HG03064 (cell line): Measurements from ENCODE around the gene UGT1A1.

Experiments used
- ATAC-seq: cut with Tn5 transposase; IDR thresholded peaks from one replicate; pipeline ENCODE4 v1.9.1; 2021; ENCODE audit warnings: low read depth; ENCODE audit not compliant: unreplicated experiment

UGT1A1 gene

DNA sequence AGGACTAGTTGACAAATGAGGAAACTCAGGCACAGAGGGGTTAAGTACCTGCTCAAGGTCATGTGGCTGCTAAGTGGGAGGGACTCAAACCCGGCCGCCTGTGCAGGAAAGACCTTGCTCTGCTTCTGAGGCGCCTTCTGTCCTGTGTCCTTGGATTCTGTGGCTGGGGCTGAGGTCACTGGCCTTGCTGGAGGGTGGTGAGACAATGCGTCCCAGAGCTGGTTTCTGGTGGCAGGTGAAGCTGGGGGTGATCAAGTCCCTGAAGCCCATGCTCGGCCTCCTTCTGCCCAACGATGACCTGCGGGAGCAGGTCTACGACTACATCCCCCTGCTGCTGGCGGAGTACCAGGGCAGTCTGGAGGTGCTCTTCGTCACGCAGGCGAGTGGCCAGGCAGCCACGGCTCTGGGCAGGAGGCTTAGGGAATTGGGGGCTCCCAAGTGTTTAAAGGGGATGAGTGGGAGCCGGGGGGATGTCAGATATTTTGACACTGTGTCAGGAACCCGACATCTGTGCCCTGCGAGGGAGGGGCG, 34.1 kb downstream of the UGT1A1 start:
- ATAC-seq = no peak

- no peak for ATAC-seq
Measured at GRCh38 chr2:233795735-233796171, 35.7 kb downstream of the UGT1A1 start.

DNA sequence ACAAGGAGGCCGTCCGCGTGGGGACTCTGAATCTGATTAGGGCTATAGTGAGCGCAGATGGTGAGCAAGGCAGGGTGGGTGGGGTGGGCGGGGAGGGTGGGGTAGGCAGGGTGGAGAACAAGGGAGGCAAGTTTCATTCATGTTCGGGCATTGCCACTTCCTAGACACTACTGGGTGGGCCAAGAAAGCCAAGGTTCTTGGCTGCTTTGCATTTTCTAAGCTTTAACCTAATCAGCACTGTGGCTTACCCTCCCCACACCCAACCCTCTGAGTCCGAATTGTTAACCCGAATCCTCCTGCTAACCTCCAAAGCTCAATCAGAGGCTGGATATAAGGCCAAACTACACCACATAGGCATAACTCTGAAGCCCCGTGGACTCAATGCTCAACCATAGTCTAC, 36.2 kb downstream of the UGT1A1 start:
- ATAC-seq = no peak

- no peak for ATAC-seq
Measured at GRCh38 chr2:233798335-233799086, 38.4 kb downstream of the UGT1A1 start.

- no peak for ATAC-seq
Measured at GRCh38 chr2:233799087-233799665, 39.1 kb downstream of the UGT1A1 start.

DNA sequence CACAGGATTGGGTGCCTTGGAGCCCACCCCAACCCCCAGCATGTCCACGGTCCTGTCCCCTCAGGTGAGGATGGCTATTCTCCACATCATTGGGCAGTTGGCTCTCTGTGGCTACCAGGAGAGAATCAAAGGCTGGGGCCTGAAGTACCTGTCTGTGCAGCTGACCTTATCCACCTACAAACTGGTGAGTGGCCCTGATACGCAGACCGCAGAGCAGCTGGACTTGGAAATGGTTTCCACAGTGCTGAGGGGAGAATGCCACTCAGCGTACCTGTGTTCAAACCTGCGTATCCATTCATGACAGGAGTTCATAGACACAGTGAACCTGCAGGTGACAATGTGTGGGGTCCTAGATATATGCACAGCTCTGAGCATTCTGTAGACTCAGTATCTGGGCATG, 39.6 kb downstream of the UGT1A1 start:
- no peak for ATAC-seq

DNA sequence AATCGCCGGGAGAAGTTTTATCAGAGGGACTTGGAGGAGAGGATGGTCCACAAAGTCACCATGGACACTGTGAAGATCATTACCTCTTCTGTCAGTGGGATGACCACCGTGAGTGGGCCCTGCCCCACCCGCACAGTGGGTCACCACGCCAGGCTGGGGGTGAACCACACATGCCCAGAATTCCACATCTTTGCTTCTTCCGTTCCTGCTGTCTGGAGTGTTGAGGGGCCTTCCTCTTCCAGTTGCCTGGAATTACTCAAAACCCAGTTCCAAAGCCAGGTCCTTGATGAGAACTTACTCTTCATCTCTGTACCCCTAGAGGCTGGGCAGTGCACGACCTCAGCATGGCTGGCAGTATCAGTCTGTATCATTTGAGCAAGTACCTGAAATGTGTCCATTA, 40.1 kb downstream of the UGT1A1 start:
- no peak for ATAC-seq

GRCh38 chr2:233801357-233802131, 41.5 kb downstream of the UGT1A1 start:
- no peak for ATAC-seq

DNA sequence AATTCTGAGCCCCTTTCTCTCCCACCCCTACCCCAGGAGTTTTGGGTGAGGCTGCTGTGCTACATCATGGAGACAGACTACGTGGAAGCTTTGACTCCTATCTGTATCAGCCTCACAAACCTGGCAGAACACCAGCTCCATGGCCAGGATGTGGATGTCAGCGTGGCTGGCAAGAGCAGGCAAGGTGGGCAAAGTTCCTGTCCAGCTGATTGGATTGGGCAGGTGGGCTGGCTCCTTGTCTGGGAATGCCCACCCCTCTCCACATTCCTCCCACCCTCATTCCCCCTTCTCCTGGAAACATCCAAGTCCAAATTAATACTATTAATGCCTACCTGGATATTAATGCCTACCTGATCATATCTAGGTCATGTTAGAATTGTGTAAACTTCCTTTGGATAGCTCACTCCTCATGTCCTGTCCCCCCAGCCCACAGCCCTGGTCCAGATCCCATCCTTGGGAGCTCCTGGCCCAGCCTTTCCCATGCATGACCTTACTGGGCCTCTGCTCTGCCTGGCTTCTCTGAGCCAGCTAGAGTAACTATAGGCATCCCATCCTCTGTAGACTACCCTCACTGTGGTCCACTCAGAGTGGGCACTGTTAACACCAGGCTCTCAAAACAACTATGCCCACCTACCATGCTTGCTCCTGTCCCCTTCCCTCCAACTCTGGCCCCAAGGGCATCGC, 42.2 kb downstream of the UGT1A1 start:
- ATAC-seq = no peak

DNA sequence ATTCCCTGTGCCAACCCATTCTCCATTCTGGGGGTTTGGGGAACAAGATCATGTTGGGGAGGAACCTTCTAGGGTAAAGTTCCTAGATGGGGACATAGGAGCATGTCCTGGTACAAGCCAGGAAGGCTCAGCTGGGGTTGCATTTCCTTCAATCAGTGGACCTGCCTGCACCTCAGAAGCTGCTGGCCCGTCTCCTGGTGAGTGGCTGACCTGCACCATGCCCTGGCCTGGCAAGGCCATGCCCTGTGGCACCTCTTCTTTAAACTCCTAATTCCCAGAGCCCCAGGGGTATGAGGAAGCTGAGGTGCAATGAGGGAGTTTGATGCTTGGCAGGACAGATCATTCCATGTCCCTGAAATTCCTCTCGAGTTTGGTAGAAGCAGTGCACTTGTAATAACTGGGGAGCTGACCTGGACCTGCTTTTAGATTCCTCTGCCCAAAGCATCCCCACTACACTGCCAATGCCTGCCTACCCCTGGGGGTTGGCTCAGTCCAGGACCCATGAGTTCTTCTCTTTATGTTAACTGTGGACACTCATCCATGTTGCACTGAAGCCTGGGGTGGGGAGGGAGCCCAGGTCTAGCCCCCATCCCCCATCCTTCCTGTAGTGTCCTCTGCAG, 43.3 kb downstream of the UGT1A1 start:
- ATAC-seq = no peak

- no peak for ATAC-seq
Measured at GRCh38 chr2:233803994-233804393, 43.9 kb downstream of the UGT1A1 start.

- ATAC-seq = no peak
Measured at GRCh38 chr2:233807215-233807865, 47.3 kb downstream of the UGT1A1 start.

GRCh38 chr2:233807966-233808935, 48.2 kb downstream of the UGT1A1 start:
- ATAC-seq = no peak

DNA sequence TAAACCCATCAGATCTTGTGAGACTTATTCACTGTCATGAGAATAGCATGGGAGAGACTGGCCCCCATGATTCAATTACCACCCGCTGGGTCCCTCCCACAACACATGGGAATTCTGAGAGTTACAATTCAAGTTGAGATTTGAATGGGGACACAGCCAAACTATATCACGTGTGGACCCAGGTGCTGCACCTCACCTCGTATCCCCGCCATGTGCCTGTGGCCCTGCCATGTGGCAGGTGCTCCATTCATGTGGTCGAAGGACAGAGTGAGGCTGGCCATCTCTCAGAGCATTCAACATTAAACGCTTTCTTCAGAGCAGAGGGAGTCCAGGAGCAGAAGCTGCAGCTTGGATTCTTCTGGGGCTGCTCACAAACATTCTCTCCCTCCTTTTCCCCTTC, 50.3 kb downstream of the UGT1A1 start:
- ATAC-seq = no peak

DNA sequence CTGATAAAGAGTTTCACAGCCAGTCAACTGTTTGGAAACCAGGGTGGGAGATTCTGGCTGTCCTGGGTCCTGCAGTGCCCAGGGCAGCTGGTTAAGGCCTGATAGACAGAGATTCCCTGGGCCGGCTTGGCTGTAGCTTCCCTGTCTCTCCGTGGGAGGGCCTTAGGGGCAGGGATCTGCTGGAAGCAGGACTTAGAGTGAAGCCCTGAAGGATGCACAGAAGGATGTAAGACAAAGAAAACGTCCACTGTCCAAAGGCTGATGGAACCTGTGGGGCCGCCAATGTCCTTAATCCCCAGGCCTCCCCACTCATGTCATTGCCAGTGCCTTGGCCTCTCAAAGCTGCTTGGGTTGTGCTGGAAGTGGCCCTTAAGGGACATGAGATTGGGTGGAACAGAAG, 51.0 kb downstream of the UGT1A1 start:
- ATAC-seq = no peak

GRCh38 chr2:233811732-233812131, 51.7 kb downstream of the UGT1A1 start:
- ATAC-seq = no peak

DNA sequence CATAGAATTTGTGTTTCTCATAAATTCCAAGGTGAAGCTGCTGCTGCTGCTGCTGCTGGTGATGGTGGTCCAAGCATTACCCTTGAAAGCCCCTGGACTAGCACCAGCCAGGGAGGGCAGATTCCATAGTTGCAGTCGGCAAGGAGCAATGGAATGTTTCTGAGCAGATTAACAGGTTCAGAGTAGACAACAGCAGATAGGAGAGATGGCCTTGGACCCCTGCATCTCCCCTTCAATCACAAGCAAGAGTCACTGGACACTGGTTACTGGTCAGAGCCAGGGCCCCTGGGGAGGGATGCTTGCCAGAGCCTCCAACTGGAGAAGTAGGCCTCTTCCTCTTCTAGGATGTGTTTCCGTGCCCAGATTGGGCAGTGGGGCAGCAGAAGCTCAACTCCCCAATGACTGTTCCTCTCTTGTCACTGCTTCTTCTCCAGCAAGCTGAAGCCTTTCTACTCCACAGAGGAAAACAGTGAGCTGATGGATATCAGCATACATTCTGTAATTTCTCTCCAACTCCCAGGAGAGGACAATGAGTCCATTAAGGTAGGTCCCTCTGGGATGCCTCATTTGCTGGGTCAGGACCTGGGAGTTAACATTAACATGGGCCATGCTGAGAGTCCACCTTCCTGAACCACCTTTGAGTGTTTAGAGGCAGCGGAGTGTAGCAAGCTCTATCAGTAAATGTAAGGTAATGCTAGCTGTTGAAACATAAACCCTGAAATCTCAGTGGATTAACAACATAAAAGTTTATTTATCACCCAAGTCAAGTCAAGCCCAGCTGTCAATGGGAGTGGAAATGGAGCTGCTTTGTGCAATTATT, 53.4 kb downstream of the UGT1A1 start:
- no peak for ATAC-seq
